GM12878 (cell line): ENCODE results near the gene RNF25. TPM values are rescaled to one million over a fixed set of nuclear protein-coding genes. Genes with fewer than 3 reads are reported as not detected.

ENCODE experiments used
- ATAC-seq: fragments of 200-7000 bp; cut with Tn5 transposase; 3 replicates; pipeline ENCODE4 v1.9.1; 2020; ENCODE audit warnings: mild to moderate bottlenecking, moderate library complexity
- BruUV-seq: library from RNA; stranded (reverse); fragments of 400-500 nt; replicated peaks from 2 replicates; lab custom pipeline; 2021; lab: Mats Ljungman, UMichigan
- CTCF ChIA-PET: fragments of 300-600 bp; sonication (Branson Sonifier 250); formaldehyde crosslinking; extraction: SDS; loops from one replicate; lab custom pipeline; 2021; ENCODE audit warnings: inconsistent platforms; lab: Yijun Ruan, JAX
- POLR2A ChIA-PET: fragments of 350-600 bp; formaldehyde crosslinking; extraction: SDS; loops from one replicate; lab custom pipeline; 2021; ENCODE audit warnings: inconsistent platforms; lab: Charles Lee
- RAD21 ChIA-PET: fragments of 300-600 bp; sonication (Branson Sonifier 250); formaldehyde crosslinking; loops from one replicate; lab custom pipeline; 2023; ENCODE audit warnings: antibody characterized with exemption; ENCODE audit not compliant: unreplicated experiment; lab: Charles Lee
- SMC1A ChIA-PET: fragments of 300-600 bp; sonication (Branson Sonifier 250); formaldehyde crosslinking; loops from one replicate; lab custom pipeline; 2023; ENCODE audit not compliant: unreplicated experiment, uncharacterized antibody; lab: Charles Lee
- DNase-seq: peaks from one replicate; pipeline ENCODE4 v3.0.0-alpha.2; 2011; ENCODE audit warnings: low read depth, low spot score
- FAIRE-seq: peaks from 3 replicates; lab custom pipeline; 2011; peaks lifted over from hg19 to GRCh38; lab: Jason Lieb, UNC
- H2AFZ ChIP-seq: 2 replicates; pipeline ENCODE4 v1.6.0; 2011; ENCODE audit warnings: low read depth, low read length, control low read depth; ENCODE audit not compliant: control insufficient read depth
- H3K27ac ChIP-seq: 2 replicates; pipeline ENCODE4 v1.5.1; 2011; ENCODE audit warnings: control low read depth; ENCODE audit not compliant: control insufficient read depth, insufficient read depth
- H3K27me3 ChIP-seq, 2 experiments: replicated peaks in 1 of 2; 2 replicates each; pipeline versions ENCODE4 v1.6.0 to v1.6.1; 2011; ENCODE audit warnings: low read length in 1 of 2; ENCODE audit not compliant: control insufficient read depth in 2 of 2, insufficient read depth in 2 of 2
- H3K36me3 ChIP-seq, 2 experiments: 2 replicates each; pipeline ENCODE4 v1.5.1; 2011; ENCODE audit warnings: low read length in 1 of 2; ENCODE audit not compliant: control insufficient read depth in 2 of 2, insufficient read depth in 2 of 2
- H3K4me1 ChIP-seq: 2 replicates; pipeline ENCODE4 v1.6.1; 2011; ENCODE audit warnings: mild to moderate bottlenecking, low read length, moderate library complexity, mixed read lengths; ENCODE audit not compliant: control insufficient read depth, insufficient read depth
- H3K4me2 ChIP-seq: 2 replicates; pipeline ENCODE4 v1.6.0; 2011; ENCODE audit warnings: control low read depth; ENCODE audit not compliant: control insufficient read depth, insufficient read depth
- H3K4me3 ChIP-seq: fragments of 200-600 bp; sonication (generic); 2 replicates; pipeline ENCODE4 v1.5.1; 2016
- H3K79me2 ChIP-seq: 2 replicates; pipeline ENCODE4 v1.6.0; 2011; ENCODE audit warnings: low read length; ENCODE audit not compliant: control insufficient read depth, insufficient read depth
- H3K9ac ChIP-seq: 2 replicates; pipeline ENCODE4 v1.8.0; 2011; ENCODE audit warnings: low read length, control low read depth, mixed read lengths; ENCODE audit not compliant: control insufficient read depth, insufficient read depth
- H3K9me3 ChIP-seq: replicated peaks from 3 replicates; pipeline ENCODE4 v1.5.1; 2011; ENCODE audit warnings: mild to moderate bottlenecking, low read length; ENCODE audit not compliant: control insufficient read depth, insufficient read depth
- H4K20me1 ChIP-seq: 2 replicates; pipeline ENCODE4 v1.6.0; 2011; ENCODE audit not compliant: control insufficient read depth, insufficient read depth
- E4F1 ChIP-seq: fragments of 450-650 bp; IDR thresholded peaks from 2 replicates; pipeline ENCODE4 v1.6.1; 2018; ENCODE audit warnings: borderline replicate concordance, mild to moderate bottlenecking; ENCODE audit not compliant: partially characterized antibody
- MLLT1 ChIP-seq: fragments of 450-650 bp; IDR thresholded peaks from 2 replicates; pipeline ENCODE4 v1.6.1; 2016; ENCODE audit warnings: mild to moderate bottlenecking
- NFYA ChIP-seq: IDR thresholded peaks from 2 replicates; pipeline ENCODE4 v1.6.1; 2011; ENCODE audit warnings: low read depth, mild to moderate bottlenecking, low read length, improper control_type of control experiment, borderline replicate concordance
- NKRF ChIP-seq: fragments of 450-650 bp; conservative IDR thresholded peaks from 2 replicates; pipeline ENCODE4 v1.6.1; 2017; ENCODE audit warnings: mild to moderate bottlenecking, moderate library complexity
- POU2F2 ChIP-seq: IDR thresholded peaks from 3 replicates; pipeline ENCODE4 v1.6.1; 2011; ENCODE audit warnings: low read depth, mild to moderate bottlenecking, low read length, borderline replicate concordance
- RUNX3 ChIP-seq: IDR thresholded peaks from 2 replicates; pipeline ENCODE4 v1.6.1; 2012; ENCODE audit warnings: low read length, inconsistent platforms
- SP1 ChIP-seq: IDR thresholded peaks from one replicate; pipeline ENCODE4 v1.6.1; 2011; ENCODE audit warnings: low read depth, low read length
- ZNF207 ChIP-seq: fragments of 450-650 bp; IDR thresholded peaks from 2 replicates; pipeline ENCODE4 v1.6.1; 2014; ENCODE audit warnings: antibody characterized with exemption, mild to moderate bottlenecking, borderline replicate concordance
- WGBS: methylation state at CpG from one replicate; pipeline ENCODE4 v1.1.6; 2016; ENCODE audit warnings: low lambda C conversion rate; ENCODE audit not compliant: insufficient replicate concordance, insufficient coverage; ENCODE audit errors: missing lambda C conversion rate; 5-methylcytosine and 5-hydroxymethylcytosine counted together
- in situ Hi-C: fragments of 300-500 bp; cut with MboI; formaldehyde crosslinking; loops from 9 replicates; pipeline ENCODE4 v1.14.3; 2018; ENCODE audit warnings: mixed read lengths
- intact Hi-C: fragments of 100-400 bp; cut with micrococcal nuclease; formaldehyde crosslinking; loops from one replicate; pipeline ENCODE4 v1.14.2; 2022; ENCODE audit not compliant: unreplicated experiment
- polyA plus RNA-seq, 11 experiments: library from polyadenylated mRNA; depleted of rRNA in 4 of 11; unstranded in 6 of 11; stranded (reverse) in 5 of 11; fragments of >200 nt; fragmentation: Nextera tagmentation in 4 of 11; fragmentation: Illumina TruSeq in 1 of 11; extraction: Ambion mirVana in 4 of 11; extraction: Trizol in 1 of 11; gene quantifications; 1 replicate in 1 of 11; 2 replicates in 10 of 11; pipeline versions ENCODE4 v1.2.1 to v1.2.3, GENCODE V29; 2011 to 2016; ENCODE audit warnings: inconsistent platforms in 2 of 11, missing spikeins in 2 of 11, low read depth in 1 of 11
- total RNA-seq, 4 experiments: library from RNA; depleted of rRNA in 3 of 4; stranded (reverse); fragments of >200 nt in 3 of 4; fragmentation: Illumina TruSeq in 1 of 4; extraction: Trizol in 1 of 4; gene quantifications; 2 replicates each; pipeline versions ENCODE4 v1.2.1 to v1.2.3, GENCODE V29; 2013 to 2021

Gene RNF25
- total and polyA plus RNA-seq, 10 of the 15 experiments (the other 5 are each of a cell fraction or from before 2014, with no cell fraction given), result 1.3 to 70.4 (median 28.4) TPM

GRCh38 chr2:218638372-218638771, 33.4 kb downstream of the RNF25 start:
- Histone ChIP-seq H3K9me3 (no peaks in the 10 kb centered on the region), H3K27me3 (no peaks in the 10 kb centered on the region), H3K4me2 (no peak overlapping the region), H4K20me1 (no peaks in the 10 kb centered on the region), H3K4me1 (no peaks in the 10 kb centered on the region), H3K9ac (no peak overlapping the region), H3K79me2 (no peaks in the 10 kb centered on the region), H2AFZ (no peak overlapping the region), H3K36me3 (peaks cover 18 to 20% of the 10 kb centered on the region in 2 experiments), H3K4me3 (no peak overlapping the region), H3K27ac (no peak overlapping the region)
- FAIRE-seq (no peak), DNase-seq (no peak), ATAC-seq (no peak)
- POLR2A ChIA-PET, result no interaction called here
- in situ Hi-C loops (no loop called here), intact Hi-C loops (no loop called here)
- CTCF ChIA-PET, result no interaction called here
- RAD21 ChIA-PET, result no interaction called here
- 97% methylated on average over 18 of the region's 18 CpGs for WGBS
- BruUV-seq, result no TSS peak
- SMC1A ChIA-PET, result no interaction called here
- TF ChIP-seq POU2F2, result no peak
- no peak for TF ChIP-seq E4F1
- TF ChIP-seq SP1, result no peak

GRCh38 chr2:218635719-218636118, 36.1 kb downstream of the RNF25 start:
- Histone ChIP-seq H3K4me1 (no peaks in the 10 kb centered on the region), H3K9ac (no peak overlapping the region), H3K4me3 (no peak overlapping the region), H3K27me3 (no peaks in the 10 kb centered on the region), H3K9me3 (no peaks in the 10 kb centered on the region), H3K79me2 (no peaks in the 10 kb centered on the region), H3K36me3 (peaks cover 14 to 18% of the 10 kb centered on the region in 2 experiments), H3K4me2 (no peak overlapping the region), H4K20me1 (no peaks in the 10 kb centered on the region), H2AFZ (no peak overlapping the region), H3K27ac (no peak overlapping the region)
- SMC1A ChIA-PET, result no interaction called here
- in situ Hi-C loops, result no loop called here
- no peak for TF ChIP-seq NFYA
- TF ChIP-seq E4F1, result no peak
- no peak for TF ChIP-seq MLLT1
- TF ChIP-seq NKRF, result no peak
- TF ChIP-seq ZNF207, result no peak
- no peak for TF ChIP-seq RUNX3
- RAD21 ChIA-PET, result no interaction called here
- DNase-seq (no peak), FAIRE-seq (no peak), ATAC-seq (no peak)
- BruUV-seq, result no TSS peak
- CTCF ChIA-PET, result no interaction called here
- POLR2A ChIA-PET, result interaction anchor here (0.6 kb wide), 1 partner anchor 409 kb away, joined by 6 read pairs; no protein-coding TSS in a partner anchor
- intact Hi-C loops, result no loop called here
- WGBS, result 78% methylated on average over 5 of the region's 5 CpGs
